KOPT-K1 (cell line): Measurements from ENCODE around the gene GRIK2.

Experiments used
- H3K27ac ChIP-seq: fragments of 200-600 bp; sonication (generic); 2 replicates; pipeline ENCODE4 v1.5.1; 2016; ENCODE audit warnings: antibody characterized with exemption, mild to moderate bottlenecking, low read depth, low read length; ENCODE audit not compliant: poor library complexity, severe bottlenecking
- H3K36me3 ChIP-seq: fragments of 200-600 bp; sonication (generic); 2 replicates; pipeline ENCODE4 v1.5.1; 2017; ENCODE audit warnings: antibody characterized with exemption, mild to moderate bottlenecking, low read length, moderate library complexity; ENCODE audit not compliant: insufficient read depth
- H3K9me3 ChIP-seq: fragments of 200-600 bp; sonication (generic); 2 replicates; pipeline ENCODE4 v1.5.1; 2017; ENCODE audit warnings: antibody characterized with exemption, low read length, mild to moderate bottlenecking; ENCODE audit not compliant: insufficient read depth, poor library complexity, severe bottlenecking

GRIK2 gene

DNA sequence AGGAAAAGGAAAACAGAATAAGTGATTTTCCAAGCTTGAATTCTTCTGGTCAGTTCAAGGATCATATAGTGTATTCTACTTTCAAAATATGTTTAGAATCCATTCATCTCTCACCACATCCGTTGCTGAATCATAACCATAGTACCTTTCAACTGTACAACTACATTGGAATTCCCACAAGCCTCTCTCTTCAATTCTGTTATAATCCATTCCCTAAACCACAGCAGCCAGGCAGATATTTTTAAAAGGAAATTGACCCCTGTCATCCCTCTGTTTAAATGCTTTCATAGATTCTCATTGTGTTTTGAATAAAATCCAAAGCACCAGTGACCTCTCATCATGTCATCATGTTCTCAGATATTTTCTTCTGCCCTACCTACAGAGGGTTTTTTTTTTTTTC, 412.7 kb downstream of the GRIK2 start:
- Histone ChIP-seq H3K36me3 (no peaks in the 10 kb centered on the region), H3K9me3 (no peaks in the 10 kb centered on the region), H3K27ac (no peak overlapping the region)

DNA sequence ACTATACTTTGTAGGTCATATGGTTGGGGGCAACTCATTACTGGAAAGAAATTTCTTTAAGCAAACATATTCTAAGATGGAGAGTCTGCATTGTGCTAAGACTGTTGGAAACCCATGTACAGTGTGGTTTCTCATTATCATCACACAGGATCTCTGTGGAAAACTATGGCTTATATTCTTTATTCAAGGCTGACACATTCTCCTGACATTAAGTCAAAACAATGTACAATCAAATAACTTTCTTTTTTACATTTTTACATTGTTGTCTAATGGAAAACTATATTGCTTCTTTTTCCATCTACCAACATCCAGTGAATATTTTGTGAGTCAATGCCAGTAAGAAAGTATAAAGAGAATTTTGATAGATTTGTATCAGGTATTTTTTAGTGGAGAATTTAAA, 417.6 kb downstream of the GRIK2 start:
- no peak overlapping the region for H3K27ac ChIP-seq
- H3K36me3 ChIP-seq, result no peaks in the 10 kb centered on the region
- no peaks in the 10 kb centered on the region for H3K9me3 ChIP-seq

DNA sequence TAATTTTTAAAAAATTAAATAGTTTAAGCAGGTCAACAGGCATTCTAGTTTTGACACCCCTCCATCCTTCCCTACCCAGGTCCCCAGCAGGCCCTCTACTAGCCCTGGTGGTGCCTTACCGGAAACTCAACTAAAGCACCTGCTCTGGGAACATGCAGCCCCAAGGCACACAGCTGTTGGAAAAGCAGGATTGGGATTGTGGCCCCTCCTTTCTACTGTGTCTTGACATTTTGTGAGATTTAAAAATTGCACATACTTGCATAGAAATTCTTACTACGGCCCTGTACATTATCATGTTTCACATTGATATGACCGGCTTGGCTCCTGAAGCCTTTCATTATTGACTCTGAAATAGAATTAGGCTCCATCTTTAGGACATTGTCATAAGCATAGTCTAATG, 423.2 kb downstream of the GRIK2 start:
- Histone ChIP-seq H3K27ac (no peak overlapping the region), H3K9me3 (no peaks in the 10 kb centered on the region), H3K36me3 (no peaks in the 10 kb centered on the region)

DNA sequence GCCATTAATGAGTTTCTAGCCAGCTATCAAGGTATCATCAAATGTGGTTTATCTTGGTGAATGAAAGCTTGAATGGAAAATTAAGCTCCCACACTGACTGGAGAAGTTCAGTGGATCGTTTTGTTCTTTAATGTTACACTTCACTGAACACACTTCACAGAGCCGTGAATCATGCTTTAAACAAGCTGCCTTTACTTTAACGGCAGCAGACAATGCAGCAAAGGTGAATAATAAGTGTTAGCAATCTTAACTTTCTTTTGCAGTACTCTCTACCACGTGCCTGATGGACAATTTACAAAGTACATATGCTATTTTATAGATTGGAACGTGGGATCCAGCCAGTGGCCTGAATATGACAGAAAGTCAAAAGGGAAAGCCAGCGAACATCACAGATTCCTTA, 424.5 kb downstream of the GRIK2 start:
- no peaks in the 10 kb centered on the region for H3K36me3 ChIP-seq
- no peak overlapping the region for H3K27ac ChIP-seq
- no peaks in the 10 kb centered on the region for H3K9me3 ChIP-seq

DNA sequence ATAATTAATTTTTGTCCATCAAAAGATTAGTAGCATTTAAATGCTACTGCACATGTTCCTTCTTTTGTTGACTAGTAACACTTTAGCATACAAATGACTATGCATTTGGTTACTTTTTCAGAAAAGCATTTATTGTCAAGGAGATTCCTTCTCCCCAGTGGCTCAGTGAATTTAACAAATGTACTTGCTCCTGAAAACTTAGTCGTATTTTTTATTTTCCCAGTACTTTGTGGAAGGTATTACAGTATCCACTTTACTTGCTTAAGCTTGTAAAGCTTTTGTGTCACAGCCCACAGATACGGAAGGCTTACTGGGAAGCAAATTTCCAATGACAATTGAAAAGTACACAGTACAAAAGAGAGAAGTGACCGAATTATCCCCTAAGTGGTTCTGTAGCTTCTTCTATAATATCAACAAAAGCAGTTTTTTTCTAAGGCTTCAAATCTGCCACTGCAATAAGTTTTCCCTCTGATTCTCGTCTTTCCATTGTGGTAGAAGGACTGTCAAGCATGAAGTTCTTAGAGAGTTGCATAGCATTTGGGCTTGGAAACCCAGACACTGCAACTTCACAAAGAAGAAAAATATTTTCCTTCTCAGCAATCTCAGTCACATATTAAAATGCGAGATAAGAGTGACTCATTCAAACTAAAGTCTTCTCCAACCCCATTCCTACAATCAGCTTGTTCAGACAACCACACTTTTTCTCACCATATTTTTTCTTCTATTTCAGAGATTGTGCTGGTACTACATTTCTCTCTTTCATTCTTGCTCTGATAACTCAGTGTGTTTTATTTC, 431.2 kb downstream of the GRIK2 start:
- H3K27ac ChIP-seq, result no peak overlapping the region
- H3K9me3 ChIP-seq, result peaks cover 11% of the 10 kb centered on the region
- no peaks in the 10 kb centered on the region for H3K36me3 ChIP-seq

DNA sequence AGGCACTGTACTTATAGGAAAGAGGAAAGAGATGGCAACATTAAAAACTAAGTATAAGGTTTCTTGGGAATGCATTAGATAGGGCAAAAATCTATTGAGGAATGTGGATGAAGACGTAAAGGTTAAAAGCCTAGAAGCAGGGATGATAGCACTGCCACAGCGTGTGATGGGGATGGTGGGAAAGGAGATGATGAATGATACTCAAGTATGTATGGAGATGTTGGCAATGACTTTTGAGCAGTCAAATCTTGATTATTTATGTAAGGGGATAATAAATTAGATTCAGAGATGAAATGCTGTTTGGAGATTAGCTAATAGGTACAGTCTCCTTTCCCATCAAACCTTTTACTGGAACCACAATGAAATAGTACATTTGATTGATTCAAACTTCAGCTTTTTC, 432.8 kb downstream of the GRIK2 start:
- H3K36me3 ChIP-seq, result no peaks in the 10 kb centered on the region
- H3K27ac ChIP-seq, result no peak overlapping the region

DNA sequence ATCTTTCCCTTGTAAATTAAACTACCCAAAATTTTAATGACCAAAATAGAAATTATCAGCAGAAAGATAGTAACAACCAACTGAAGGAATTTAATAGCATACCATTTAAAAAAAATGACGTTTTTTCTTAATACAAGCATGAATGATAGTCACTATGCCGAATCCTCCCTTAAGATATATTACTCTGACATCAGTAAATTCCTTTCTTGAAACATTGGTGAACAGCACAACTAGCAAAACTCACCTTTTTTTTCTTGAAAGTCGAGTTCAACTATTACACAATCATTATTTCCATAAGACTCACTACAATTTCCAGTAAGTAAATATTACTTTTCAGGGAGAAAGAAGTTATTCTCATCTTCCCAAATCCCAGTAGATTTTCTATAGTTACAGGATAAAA, 433.2 kb downstream of the GRIK2 start:
- Histone ChIP-seq H3K27ac (no peak overlapping the region), H3K9me3 (peaks cover 11% of the 10 kb centered on the region), H3K36me3 (no peaks in the 10 kb centered on the region)

More for the DNA sequence above, 432.8 kb downstream of the GRIK2 start:
- H3K9me3 ChIP-seq, result peaks cover 11% of the 10 kb centered on the region

DNA sequence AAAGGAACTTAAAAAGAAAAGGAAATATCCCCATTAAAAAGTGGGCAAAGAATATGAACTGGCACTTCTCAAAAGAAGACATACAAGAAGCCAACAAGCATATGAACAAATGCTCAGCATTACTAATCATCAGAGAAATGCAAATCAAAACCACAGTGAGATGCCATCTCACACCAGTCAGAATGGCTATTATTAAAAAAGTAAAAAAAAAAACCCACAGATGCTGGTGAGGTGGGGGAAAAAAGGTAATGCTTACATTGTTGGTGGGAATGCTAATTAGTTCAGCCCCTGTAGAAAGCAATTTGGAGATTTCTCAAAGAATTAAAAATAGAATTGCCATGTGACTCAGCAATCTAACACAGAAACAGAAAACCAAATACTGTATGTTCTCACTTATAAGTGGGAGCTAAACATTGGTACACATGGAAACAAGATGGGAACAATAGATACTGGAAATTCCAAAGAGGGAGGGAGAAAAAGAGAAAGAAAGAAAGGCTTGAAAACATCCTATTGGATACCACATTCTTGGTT, 437.1 kb downstream of the GRIK2 start:
- no peaks in the 10 kb centered on the region for H3K36me3 ChIP-seq
- H3K9me3 ChIP-seq, result peaks cover 11% of the 10 kb centered on the region
- no peak overlapping the region for H3K27ac ChIP-seq

DNA sequence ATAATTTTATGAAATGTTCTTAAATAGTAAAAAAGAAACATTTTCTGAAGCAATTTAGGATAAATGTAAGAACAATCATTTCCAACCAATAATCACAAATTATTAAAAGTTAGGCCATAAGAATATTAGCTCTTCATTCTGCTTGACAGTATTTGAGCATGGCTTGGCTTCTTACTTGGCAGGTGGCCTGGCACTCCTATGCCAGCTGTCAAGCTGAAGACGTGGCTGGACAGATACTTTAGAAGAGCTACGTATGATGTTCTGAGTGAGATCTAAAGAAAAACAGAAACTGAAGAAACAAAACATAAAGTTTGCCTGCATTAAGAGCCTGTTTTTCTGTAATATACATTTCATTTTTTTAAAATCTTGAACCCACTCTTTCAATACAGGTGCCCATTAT, 438.9 kb downstream of the GRIK2 start:
- Histone ChIP-seq H3K27ac (no peak overlapping the region), H3K9me3 (peaks cover 11% of the 10 kb centered on the region), H3K36me3 (no peaks in the 10 kb centered on the region)

DNA sequence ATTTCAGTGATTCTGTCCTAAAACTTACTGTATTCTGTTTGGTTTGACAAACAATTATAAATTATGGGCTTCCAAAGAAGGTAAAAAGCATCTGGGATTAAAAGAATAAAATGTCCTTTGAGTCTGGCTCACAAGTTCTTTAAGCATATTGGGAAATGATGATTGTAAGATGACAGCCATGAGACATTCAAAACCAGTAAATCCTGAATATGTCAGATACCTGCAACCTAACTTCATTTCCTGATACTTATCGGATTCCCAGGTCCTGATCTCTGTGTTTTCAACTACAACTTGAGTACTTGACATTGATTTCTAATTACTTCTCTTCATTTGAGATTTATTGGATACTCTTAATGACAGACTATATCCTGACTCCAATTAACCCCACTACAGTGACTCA, 446.6 kb downstream of the GRIK2 start:
- Histone ChIP-seq H3K27ac (no peak overlapping the region), H3K36me3 (no peaks in the 10 kb centered on the region), H3K9me3 (no peaks in the 10 kb centered on the region)

DNA sequence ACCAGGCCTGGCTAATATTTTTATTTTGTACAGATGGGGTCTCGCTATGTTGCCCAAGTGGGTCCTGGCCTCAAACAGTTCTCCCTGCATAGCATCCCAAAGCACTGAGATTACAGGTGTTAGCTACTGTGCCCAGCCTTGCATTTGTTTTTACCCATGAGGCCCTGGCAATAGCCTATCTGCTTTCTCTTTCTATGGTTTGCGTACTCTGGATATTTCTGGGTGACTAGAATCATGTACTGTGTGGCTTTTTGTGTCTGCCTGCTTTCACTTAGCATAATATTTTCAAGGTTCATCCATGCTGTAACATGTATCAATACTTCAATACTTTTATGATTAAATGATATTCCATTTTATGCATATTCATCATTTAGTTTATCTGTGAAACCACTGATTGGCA, 451.7 kb downstream of the GRIK2 start:
- Histone ChIP-seq H3K9me3 (no peaks in the 10 kb centered on the region), H3K27ac (no peak overlapping the region), H3K36me3 (no peaks in the 10 kb centered on the region)

DNA sequence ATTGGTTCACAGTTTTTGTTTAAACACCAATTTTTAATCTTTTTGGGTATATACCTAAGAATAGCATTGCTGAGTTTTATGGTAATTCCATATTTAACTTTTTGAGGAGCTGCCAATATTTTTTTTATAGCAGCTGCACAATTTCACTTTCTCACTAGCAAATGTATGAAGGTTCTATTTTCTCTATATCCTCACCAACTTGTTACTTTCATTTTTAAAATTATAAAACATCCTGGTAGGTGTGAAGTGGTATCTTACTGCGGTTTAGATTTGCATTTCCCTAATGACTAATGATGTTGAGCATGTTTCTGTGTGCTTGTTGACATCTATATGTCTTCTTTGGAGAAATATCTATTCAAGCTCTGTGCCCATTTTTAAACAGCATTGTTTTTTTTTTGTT, 452.1 kb downstream of the GRIK2 start:
- no peak overlapping the region for H3K27ac ChIP-seq
- no peaks in the 10 kb centered on the region for H3K36me3 ChIP-seq
- H3K9me3 ChIP-seq, result no peaks in the 10 kb centered on the region

DNA sequence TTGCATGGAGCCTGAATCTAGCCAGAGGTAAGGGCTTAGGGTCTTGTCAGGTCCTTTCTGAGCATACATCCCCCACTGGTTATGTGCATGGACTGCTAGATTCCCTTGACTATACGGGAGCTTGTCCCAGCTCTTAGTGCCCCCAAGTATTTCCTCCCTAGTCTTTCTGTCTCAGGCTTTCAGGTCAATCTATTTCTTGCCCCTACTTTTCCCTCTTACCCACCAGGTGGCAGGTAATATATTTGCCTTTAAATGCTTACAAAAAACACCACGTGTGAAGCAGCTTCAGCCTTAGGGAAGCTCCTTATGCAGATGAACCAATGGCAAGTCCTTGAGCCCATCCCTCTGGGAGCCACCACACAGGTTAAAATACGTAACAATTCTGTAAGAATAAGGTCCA, 454.2 kb downstream of the GRIK2 start:
- H3K27ac ChIP-seq, result no peak overlapping the region
- H3K36me3 ChIP-seq, result no peaks in the 10 kb centered on the region
- H3K9me3 ChIP-seq, result no peaks in the 10 kb centered on the region

DNA sequence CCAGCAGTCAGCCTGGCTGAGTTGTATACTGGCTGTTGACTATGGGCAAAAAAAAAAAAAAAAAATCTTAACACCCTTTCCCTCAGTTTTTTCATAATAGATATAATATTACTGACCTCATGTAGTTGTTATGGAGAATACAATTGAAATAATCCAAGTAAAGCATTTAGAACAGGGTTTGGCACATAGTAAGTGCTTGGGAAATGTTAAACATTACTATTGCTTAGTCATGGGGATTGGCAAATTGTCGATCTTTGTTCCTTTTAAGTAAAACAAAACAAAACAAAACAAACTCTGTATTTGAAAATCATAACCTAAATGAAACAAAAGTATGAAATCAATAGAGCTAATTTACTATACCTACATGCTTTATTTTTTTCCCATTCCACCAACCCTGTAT, 458.4 kb downstream of the GRIK2 start:
- H3K27ac ChIP-seq, result no peak overlapping the region
- no peaks in the 10 kb centered on the region for H3K36me3 ChIP-seq
- H3K9me3 ChIP-seq, result no peaks in the 10 kb centered on the region

DNA sequence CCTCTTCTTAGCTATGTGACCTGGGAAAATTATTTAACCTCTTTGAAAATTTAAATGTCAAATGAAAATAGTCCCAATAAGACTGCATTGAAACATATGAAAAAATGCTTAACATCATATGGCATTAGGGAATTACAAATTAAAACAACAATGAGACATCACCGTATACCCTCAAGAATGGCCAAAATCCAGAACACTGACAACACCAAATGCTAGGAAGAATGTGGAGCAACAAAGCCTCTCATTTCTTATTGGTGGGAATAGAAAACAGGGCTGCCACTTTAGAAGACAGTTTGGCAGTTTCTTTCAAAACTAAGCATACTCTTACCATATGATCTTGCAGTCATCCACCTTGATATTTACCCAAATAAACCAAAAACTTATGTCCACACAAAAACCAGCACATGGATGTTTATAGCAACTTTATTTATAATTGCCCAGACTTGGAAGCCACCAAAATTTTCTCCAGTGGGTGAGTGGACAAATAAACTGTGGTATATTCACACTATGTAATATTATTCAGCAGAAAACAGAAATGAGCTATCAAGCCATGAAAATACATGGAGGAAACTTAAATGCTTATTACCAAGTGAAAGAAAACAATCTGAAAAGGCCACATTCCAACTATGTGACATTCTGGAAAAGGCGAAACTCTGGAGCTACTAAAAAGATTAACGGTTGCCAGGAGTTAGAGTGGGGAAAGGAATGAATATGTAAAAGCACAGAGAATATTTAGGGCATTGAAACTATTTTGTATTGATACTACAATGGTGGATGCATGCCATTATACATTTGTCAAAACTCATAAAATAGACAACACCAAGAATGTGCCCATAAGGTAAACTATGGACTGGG, 459.9 kb downstream of the GRIK2 start:
- Histone ChIP-seq H3K36me3 (no peaks in the 10 kb centered on the region), H3K27ac (no peak overlapping the region), H3K9me3 (no peaks in the 10 kb centered on the region)
